Gastrocnemius medialis (tissue), 4 donors: ENCODE results near the gene CRKL.

Experiments used
- POLR2A ChIP-seq, 2 donors: fragments of 450-650 bp; IDR thresholded peaks; one replicate each; pipeline ENCODE4 v1.6.1; 2017; ENCODE audit warnings: antibody characterized with exemption in 2 of 2, mild to moderate bottlenecking in 2 of 2, moderate library complexity in 2 of 2
- TF ChIP-seq, protein P1 (sequence below), 5 experiments: fragments of 450-650 bp in 3 of 5; fragments of 200-600 bp in 2 of 5; sonication (generic) in 2 of 5; IDR thresholded peaks in 4 of 5; conservative IDR thresholded peaks in 1 of 5; 1 replicate in 4 of 5; 2 replicates in 1 of 5; pipeline ENCODE4 v1.5.1; 2016 to 2019; ENCODE audit warnings: antibody characterized with exemption in 5 of 5, mild to moderate bottlenecking in 3 of 5, moderate library complexity in 3 of 5

DNA sequence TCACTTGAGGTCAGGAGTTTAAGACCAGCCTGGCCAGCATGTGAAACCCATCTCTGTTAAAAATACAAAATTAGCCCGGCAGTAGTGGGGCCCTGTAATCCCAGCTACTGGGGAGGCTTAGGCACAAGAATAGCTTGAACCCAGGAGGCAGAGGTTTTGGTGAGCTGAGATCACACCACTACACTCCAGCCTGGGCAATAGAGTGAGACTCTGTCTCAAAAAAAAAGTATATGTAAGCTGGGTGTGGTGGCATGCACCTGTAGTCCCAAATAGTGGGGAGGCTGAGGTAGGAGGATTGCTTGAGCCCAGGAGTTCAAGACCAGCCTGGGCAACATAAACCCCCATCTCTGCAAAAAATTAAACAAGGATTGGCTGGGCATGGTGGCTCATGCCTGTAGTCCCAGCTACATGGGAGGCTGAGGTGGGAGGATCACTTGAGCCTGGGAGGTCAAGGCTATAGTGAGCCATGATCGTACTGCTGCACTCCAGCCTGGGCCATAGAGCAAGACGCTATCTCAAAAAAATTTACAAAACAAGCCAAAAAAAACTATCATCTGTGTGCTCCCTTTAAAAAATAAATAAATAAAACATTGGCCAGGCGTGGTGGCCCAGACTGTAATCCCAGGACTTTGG lies 10.8 kb downstream of the CRKL start:
- TF ChIP-seq, protein P1, sequence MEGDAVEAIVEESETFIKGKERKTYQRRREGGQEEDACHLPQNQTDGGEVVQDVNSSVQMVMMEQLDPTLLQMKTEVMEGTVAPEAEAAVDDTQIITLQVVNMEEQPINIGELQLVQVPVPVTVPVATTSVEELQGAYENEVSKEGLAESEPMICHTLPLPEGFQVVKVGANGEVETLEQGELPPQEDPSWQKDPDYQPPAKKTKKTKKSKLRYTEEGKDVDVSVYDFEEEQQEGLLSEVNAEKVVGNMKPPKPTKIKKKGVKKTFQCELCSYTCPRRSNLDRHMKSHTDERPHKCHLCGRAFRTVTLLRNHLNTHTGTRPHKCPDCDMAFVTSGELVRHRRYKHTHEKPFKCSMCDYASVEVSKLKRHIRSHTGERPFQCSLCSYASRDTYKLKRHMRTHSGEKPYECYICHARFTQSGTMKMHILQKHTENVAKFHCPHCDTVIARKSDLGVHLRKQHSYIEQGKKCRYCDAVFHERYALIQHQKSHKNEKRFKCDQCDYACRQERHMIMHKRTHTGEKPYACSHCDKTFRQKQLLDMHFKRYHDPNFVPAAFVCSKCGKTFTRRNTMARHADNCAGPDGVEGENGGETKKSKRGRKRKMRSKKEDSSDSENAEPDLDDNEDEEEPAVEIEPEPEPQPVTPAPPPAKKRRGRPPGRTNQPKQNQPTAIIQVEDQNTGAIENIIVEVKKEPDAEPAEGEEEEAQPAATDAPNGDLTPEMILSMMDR (IDR thresholded peaks at IDR 0.05 in 4 of 5, conservative IDR thresholded peaks at IDR 0.05 in 1 of 5), result no peak
- no peak for TF ChIP-seq POLR2A (IDR thresholded peaks at IDR 0.05)
